Activated CD4-positive, alpha-beta T cell treated with anti-CD3 and anti-CD28 coated beads for 4 hours (primary cell): ENCODE data around the gene BMX.

ENCODE experiments used
- DNase-seq, 2 donors: peaks; one replicate each; pipeline ENCODE4 v3.0.0-alpha.2; 2020

BMX gene

GRCh38 chrX:15500497-15500966 is at the start of gene BMX:
Gene BMX, plus strand, starts transcription at chrX:15500807. Its CDS starts 7,547 bp downstream, at chrX:15508354.
- no peak for DNase-seq

GRCh38 chrX:15451913-15452312 is 48.7 kb upstream of the BMX start:
- DNase-seq: no peak

GRCh38 chrX:15464704-15465103 is 35.9 kb upstream of the BMX start:
- DNase-seq: no peak

- DNase-seq: no peak
These were observed 35.3 kb upstream of the BMX start for GRCh38 chrX:15465347-15465746.

- no peak for DNase-seq
These were observed 34.5 kb upstream of the BMX start for GRCh38 chrX:15465896-15466651.

- no peak for DNase-seq
These were observed 32.6 kb upstream of the BMX start for GRCh38 chrX:15468036-15468435.

GRCh38 chrX:15469613-15470012 is 31.0 kb upstream of the BMX start:
- no peak for DNase-seq

- peak; percentile 13 to 54 for DNase-seq
These were observed 29.6 kb upstream of the BMX start for GRCh38 chrX:15471028-15471427.

GRCh38 chrX:15472531-15472930 is 28.1 kb upstream of the BMX start:
- no peak for DNase-seq

- no peak for DNase-seq
These were observed 26.6 kb upstream of the BMX start for GRCh38 chrX:15474028-15474427.

GRCh38 chrX:15475021-15475420 is 25.6 kb upstream of the BMX start:
- no peak for DNase-seq

- DNase-seq: no peak
These were observed 25.1 kb upstream of the BMX start for GRCh38 chrX:15475486-15475885.

- DNase-seq: no peak
These were observed 16.7 kb upstream of the BMX start for GRCh38 chrX:15483891-15484290.

- DNase-seq: no peak
These were observed 8.1 kb upstream of the BMX start for GRCh38 chrX:15492469-15492868.

- DNase-seq: peak; percentile 32 to 45
These were observed 7.3 kb upstream of the BMX start, which contains the start of gene PIR for GRCh38 chrX:15493118-15493962. Gene PIR, minus strand, starts transcription at chrX:15493333. Its CDS starts 2,076 bp downstream, at chrX:15491257.

- no peak for DNase-seq
These were observed 4.8 kb upstream of the BMX start for GRCh38 chrX:15495801-15496200.

- no peak for DNase-seq
These were observed 3.8 kb upstream of the BMX start for GRCh38 chrX:15496824-15497223.

GRCh38 chrX:15497865-15498264 is 2.7 kb upstream of the BMX start:
- peak; percentile 16 to 58 for DNase-seq

GRCh38 chrX:15498741-15499140 is 1.9 kb upstream of the BMX start:
- no peak for DNase-seq

- DNase-seq: no peak
These were observed 631 bp upstream of the BMX start for GRCh38 chrX:15499976-15500375.

- DNase-seq: no peak
These were observed 899 bp downstream of the BMX start for GRCh38 chrX:15501506-15501905.

- no peak for DNase-seq
These were observed 4.1 kb downstream of the BMX start for GRCh38 chrX:15504661-15505060.

GRCh38 chrX:15505101-15505500 is 4.5 kb downstream of the BMX start:
- no peak for DNase-seq

GRCh38 chrX:15507005-15507404 is 6.4 kb downstream of the BMX start:
- DNase-seq: no peak
